ENCODE measurements around the gene GPC6.

GPC6 gene

DNA sequence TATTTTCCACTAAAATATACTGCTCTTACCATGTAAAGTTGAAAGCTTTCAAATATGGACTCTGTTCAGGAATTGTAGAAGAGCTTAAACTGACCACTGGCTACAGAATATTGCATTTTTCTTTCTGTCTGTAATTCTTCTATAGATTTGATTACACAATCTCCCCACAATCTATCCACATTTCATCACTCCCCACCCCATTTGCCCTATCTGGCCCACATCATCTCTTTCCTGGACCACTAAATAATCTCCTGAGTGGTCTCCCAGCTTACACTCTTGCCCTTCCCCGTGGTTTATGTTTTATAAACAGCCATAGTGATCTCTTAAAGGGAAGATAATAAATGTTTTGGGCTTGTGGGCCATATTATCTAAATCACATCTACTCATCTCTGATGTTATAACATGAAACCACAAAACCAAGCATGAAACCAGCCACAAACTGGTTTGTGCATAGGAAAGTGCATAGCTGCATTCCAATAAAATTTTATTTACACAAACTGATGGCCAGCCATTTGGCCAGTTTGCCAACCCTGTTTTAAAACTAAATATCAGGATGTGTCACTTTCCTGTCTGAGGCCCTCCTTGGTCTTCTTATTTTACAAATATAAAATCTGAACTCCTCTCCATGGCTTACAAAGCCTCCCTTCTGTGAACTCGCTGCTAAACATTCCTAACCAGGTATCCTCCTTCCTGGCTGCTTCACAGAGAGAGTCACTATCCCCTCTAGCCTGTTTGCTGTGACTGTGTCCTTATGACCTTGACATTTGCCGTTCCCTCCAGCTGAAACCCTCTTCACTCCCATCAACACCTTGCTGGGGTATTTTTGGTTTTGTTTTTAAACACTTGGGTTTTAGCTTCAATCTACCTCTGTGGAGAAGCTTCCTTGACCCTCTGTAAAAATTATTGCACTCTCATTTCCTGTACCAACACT is 500.9 kb downstream of the GPC6 start:
- no peak for DNase-seq (ENCODE audit: low read depth in 1 of 2, low spot score in 1 of 2)

DNA sequence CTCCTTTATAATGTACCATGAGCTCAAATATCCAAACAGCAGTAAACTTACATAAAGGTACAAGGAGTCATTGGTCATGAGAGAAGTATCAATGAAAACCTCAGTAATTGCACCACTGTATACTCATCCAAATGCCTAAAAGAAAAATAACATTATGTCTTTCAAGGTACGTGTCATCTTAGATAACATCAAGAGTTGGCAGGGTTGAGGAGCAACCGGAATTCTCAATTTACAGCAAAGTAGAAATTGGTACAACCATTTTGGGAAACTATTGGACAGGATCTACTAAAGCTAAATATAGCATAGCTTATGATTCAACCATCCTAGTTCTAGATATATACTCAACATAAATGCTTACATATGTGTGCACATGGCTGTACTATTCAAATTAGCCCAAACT is 502.8 kb downstream of the GPC6 start:
- DNase-seq (ENCODE audit: low read depth in 1 of 2, low spot score in 1 of 2): no peak

DNA sequence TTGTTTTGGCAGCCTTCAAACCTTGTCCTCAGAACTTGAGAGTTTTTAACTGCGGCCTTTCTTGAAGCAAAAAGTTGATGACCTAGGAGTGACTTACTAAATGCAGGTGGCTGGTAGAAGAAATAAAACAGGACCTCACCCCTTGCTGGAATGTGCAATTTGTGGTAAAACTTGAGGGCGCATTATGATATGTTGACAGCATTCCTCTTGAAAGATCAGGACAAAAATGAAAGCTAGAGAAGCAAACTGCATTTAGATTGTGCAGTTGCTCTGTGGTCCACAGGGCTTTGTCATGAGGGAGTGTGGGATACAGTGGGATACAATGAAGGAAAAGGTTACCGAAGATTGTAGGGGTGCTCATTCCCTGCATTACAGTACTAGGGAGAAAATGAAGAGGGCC is 504.2 kb downstream of the GPC6 start:
- DNase-seq (ENCODE audit: low read depth in 1 of 2, low spot score in 1 of 2): no peak

DNA sequence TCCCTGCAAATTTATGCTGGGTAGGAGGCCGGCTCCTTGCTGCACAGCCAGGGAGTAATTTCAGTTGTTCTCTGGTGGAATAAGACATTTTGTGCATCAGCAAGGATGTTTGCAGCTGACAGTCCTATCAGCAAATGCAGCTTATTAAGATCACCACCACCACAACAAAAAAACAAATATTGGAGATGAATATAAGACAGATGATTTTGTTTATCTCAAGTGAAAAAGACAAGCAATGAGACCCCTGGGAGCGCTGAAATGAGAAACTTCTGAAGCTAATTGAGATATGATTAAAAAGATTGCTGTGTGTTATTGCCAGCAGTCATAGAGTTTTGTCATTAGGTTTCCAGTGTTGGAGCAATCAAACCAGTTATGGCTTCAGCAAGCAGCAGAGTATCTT is 505.6 kb downstream of the GPC6 start:
- DNase-seq (ENCODE audit: low read depth in 1 of 2, low spot score in 1 of 2): no peak

DNA sequence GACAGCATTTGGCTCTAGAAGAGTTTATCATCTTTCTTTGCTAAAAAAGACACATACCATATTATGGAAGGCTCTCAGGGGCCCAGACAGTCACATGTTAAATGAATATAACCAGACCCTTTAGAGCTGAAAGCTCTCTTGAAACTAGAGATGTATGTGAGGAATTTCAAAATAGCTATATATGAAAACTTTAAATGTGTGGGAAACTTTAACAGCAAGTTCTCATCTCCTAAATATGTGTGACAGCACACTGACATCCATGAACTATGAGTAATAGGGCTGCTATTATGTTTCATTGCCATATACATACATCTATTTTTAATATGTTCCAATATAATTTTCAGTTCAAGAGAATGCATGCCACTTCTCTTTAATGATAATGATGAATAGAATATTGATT is 509.5 kb downstream of the GPC6 start:
- no peak for DNase-seq (ENCODE audit: low read depth in 1 of 2, low spot score in 1 of 2)

DNA sequence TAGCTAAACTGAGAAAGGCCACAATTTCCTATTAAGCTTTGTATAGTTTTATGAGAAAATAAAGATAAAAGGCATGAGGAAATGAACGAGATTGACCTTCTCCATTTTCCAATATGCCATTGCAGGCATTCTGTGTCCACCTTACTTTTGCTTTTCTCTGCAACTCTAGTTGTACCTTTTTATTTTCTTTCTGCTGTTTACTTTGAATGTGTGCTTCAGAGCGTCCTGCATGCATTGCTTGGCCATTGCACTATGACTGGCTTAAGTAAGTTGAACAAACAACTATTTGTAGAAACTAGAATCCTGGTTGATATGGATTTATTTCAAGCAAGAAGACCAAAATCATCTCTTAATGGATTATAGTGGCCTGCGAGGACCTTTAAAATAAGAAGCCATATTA is 510.3 kb downstream of the GPC6 start:
- no peak for DNase-seq (ENCODE audit: low read depth in 1 of 2, low spot score in 1 of 2)

DNA sequence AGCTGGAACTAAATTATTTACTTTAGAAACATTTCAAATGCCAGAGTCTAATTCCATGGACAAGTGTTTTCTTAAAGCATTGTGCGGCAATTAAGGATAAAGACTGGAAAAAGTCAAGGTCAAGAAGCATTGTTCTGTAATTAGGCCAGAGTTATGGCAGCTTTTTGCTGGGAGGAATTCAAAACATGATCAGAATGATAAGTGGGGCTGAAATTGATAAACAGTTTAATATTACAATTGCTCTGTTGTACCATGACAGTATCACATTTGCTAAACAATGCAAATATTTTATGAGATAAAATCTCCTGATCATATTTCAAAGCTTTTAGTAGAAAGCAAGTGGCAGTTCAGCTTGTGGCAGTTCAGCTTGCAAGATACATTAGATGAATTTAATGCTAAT is 513.7 kb downstream of the GPC6 start:
- DNase-seq (ENCODE audit: low read depth in 1 of 2, low spot score in 1 of 2): no peak

DNA sequence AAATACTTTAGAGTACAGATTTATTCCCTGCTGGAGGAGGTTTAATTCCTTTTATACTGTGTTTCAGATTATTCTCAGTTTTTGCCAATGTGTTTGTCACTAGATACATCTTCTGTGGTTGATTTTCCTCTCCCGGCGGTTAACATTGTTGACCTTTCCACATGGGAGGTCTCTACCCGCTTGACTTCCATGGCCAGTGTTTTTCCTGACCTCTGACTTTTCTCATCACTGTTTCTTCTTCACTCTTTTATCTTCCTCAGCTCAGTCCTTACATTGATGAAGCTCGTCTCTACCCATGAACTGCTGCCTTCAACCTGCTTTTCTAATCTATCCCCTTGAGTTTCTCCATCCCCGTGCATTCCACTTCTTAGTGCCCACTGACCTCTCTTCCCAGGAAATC is 517.4 kb downstream of the GPC6 start:
- DNase-seq (ENCODE audit: low read depth in 1 of 2, low spot score in 1 of 2): no peak

DNA sequence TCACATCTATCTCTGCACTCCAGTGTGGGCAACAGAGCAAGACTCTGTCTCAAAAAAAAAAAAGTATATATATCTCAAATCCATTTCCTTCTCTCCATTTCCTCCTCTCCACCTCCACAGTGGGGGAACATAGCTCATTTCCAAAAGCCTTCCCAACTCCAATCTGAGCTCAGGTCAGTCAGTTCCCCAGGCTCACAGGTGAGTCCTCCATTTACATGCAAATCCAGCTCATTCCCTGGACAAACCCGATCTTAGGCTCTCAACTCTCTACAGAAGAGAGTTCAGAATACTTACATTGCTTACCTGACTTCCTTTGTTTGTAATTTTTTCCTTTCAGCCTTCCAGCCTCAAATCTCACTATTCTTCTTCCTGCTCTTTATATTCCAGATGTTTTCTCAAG is 518.3 kb downstream of the GPC6 start:
- no peak for DNase-seq (ENCODE audit: low read depth in 1 of 2, low spot score in 1 of 2)

DNA sequence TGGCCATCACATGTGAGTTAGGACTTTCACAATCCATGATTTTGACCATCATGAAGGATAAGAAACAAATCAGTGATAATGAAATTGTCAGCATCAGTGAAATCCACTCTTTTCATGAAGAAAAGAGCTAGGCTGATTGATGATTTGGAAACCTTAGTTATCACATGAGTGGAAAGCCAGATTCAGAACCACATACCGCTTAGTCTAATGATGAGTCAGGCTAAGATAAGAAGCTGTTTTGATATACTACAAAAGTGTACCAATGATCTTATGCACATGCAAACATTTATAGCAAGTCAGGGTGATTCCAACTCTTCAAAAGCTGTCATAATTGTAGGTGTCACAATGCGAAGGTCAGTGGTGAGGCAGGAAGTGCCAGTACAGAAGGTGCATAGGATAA is 519.3 kb downstream of the GPC6 start:
- no peak for DNase-seq (ENCODE audit: low read depth in 1 of 2, low spot score in 1 of 2)

DNA sequence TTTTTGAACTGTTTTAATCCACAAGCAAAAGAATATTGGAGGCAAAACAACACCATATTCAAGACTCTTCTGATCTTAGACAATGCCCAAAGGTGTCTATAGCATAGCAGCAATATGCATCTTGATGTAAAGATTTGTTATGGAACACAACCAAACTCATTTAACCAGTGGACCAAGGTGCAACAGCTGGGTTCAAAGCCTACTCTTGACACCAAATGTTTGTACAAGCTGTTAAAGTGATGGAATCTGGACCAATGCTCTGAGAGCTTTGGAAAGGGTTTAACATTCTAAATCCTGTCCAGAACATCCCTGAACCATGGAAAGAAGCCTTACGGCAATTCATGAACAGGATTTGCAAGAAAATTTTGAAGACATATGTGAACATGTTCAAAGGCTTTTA is 520.0 kb downstream of the GPC6 start:
- DNase-seq (ENCODE audit: low read depth in 1 of 2, low spot score in 1 of 2): no peak

DNA sequence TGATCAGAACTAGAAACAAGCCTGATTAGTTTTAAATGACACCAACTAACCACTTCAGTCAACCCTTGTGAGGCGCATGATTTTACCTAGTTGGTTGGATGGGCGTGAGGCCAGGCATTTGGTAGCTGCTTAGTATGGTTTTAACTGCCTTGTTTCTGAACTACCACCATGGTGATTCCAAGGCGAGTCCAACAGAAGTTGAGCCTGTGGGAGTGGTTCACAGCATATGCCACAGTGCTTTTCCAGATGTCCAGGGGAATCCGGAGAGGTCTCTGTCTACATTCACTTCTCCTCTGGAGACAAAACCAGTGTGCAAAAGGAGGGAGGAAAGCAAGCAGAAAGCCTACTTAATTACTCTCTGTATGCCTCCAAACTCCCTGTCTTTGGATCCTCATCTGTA is 524.1 kb downstream of the GPC6 start:
- DNase-seq (ENCODE audit: low read depth in 1 of 2, low spot score in 1 of 2): no peak

DNA sequence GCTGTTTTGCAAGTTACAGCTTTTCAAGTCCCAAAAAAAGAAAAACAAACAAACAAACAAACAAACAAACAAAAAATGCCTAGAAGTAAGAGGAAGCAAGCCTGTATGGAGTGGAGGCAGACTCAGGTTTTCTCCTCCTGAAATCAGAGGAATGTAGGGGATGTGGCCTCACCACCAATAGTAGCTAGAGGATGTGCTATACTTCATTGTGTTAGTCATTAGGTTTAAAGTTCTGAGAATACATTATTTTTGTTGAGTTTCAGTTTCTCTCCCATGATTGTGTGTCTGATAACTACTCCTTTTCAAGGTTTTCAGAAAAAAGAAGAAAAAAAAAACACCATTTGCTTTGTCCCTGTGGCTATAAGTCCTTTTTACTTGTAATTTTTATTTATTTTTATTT is 524.5 kb downstream of the GPC6 start:
- DNase-seq (ENCODE audit: low read depth in 1 of 2, low spot score in 1 of 2): no peak

DNA sequence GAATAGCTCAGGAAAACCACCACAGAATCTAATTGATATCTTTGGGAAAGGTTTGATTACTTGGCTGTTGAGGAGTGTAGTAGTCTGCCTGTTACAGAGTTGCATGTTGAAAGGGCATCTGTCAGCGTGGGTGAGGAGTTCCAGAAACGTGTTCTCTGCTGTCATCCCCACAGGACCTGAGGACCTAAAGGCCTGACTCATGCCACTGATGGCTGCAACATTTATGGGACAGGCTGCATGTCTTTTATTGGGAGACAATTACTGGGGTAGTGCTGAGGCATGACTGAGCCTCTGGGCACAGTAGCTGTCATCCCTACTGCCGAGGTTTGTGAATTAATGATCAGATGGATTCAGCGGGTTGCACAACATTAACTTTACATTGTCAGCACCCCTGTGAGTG is 525.9 kb downstream of the GPC6 start:
- no peak for DNase-seq (ENCODE audit: low read depth in 1 of 2, low spot score in 1 of 2)

DNA sequence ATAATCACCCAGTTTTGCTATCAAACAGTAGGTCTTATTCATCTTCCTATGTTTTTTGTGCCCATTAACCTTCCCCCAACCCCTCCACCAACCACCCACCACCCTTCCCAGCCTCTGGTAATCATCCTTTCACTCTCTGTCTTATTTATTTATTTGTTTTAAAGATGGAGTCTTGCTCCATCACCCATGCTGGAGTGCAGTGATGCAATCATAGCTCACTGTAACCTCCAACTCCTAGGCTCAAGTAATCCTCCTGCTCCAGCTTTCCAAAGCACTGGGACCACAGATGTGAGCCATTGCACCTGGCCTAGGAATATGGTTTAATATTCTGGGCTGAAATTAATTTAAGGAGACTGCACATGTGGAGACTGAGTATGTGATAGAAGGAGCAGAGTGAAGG is 527.0 kb downstream of the GPC6 start:
- no peak for DNase-seq (ENCODE audit: low read depth in 1 of 2, low spot score in 1 of 2)

DNA sequence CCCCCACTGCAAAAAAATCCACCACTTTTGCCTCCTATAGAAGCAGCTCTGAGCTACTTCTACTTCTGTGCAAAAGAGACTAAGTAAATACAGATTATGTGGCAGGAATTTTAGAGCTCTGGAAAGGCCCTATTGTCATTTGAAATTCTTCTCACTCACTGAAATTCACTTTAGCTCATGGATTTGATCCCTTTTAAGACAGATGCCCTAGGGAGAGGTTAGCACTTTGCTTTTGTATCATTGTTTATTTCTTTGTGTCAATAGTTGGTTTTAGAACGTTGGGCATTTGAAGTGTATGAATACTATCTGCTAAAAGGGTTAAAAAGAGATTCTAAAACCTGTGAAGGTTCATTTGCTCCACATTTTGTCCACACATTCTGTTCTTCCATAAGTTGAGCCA is 528.7 kb downstream of the GPC6 start:
- no peak for DNase-seq (ENCODE audit: low read depth in 1 of 2, low spot score in 1 of 2)

DNA sequence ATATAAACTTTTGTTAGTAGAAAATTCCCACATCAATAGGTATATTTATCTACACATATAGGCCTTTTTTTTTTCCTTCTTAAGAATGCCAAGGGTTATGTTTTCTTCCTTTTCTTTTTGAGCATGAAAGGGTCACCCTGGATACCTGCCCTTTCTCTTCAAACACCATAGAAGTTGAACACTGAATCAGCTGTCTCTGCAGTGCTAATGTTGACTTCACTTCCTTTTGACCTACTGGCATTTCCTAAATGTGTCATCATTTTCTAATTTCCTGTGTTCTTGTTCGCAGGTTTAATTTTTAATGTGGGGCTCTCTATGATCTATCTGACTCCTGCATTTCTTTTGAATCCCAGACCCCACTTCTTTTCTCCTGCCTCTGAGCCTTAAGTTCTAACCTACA is 532.0 kb downstream of the GPC6 start:
- no peak for DNase-seq (ENCODE audit: low read depth in 1 of 2, low spot score in 1 of 2)

DNA sequence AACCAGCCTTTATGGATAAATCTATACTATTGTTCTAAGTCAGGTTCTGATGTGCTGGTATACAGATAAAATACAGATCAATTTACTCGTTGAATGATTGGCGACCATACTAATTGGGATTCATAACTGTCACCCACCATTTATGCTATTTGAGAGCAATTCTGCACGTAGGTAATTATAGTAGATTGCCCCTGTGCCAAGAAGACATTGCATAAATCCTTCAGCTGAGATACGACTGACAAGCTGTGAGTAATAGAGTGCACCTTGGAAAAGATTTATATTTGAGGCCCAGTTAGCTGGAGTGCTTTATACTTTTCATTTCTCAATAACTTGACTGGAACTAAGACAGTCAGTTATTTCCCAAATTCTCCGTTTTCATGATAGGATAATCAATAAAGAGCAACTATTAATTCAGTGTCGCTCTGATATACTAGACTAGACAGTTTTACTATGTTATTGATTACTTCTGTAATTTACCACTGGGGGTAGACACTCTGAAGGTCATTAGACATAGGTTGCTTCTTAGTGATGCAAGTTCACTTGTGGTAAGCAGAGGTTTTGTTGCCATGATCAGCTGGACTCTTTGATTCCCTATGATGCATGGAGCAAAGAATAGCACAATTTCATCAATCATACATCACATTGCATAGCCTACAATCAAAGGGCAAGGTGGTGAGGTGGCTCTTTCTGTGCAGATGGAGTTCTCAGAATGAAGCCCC is 536.3 kb downstream of the GPC6 start:
- no peak for DNase-seq (ENCODE audit: low read depth in 1 of 2, low spot score in 1 of 2)

DNA sequence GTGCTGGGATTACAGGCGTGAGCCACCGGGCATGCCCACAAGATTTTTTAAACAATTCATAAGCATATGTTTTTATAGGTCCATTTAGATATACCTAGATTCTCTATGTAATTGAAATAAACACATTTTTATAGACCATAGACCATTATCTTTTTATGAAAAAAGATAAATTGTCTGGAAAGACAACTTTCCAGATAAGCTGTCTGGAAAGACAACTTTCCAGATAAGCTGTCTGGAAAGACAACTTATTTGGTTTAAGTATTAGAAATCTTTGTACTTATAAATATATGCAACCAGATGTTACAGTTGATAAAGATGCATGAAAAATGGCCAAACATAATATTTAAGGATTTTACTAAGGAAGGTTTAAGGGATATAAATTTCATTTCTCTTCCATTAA is 538.5 kb downstream of the GPC6 start:
- DNase-seq (ENCODE audit: low read depth in 1 of 2, low spot score in 1 of 2): no peak

DNA sequence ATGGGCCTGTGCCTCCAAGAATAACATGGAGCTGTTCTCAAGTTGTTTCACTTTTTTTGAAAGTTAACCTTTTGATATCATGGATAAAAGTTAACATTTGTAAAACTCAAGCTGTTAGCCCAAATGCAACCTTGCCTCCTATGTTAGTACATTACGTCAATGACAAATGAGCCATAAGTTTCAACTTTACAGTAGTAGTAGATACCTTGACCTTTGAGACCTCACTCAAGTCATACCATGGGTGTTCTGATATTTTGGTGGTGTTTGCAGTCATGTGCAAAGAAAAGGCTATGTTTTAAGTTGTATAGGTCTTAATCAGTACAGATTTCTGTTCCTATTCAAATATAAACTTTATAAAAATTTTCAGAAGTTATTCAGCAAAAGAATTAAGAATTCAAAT is 539.2 kb downstream of the GPC6 start:
- DNase-seq (ENCODE audit: low read depth in 1 of 2, low spot score in 1 of 2): no peak

DNA sequence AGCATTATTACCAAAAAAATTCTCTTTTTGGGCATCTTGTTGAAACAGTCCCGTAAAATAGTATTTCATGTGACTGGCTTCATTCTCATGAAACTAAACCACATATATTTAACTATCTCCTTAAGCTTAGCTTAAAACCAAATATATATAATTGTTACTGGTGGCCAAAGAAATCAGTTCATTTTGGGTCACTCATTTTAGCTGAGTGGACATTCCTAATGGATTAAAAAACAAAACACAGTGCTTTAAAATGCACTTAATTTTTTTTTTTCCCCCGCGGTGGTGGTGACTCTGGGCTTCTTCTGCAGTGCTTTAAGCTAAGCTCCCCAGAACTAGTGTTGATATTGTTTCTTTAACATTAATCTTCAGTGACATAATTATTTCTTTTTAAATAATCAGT is 540.1 kb downstream of the GPC6 start:
- DNase-seq (ENCODE audit: low read depth in 1 of 2, low spot score in 1 of 2): no peak

DNA sequence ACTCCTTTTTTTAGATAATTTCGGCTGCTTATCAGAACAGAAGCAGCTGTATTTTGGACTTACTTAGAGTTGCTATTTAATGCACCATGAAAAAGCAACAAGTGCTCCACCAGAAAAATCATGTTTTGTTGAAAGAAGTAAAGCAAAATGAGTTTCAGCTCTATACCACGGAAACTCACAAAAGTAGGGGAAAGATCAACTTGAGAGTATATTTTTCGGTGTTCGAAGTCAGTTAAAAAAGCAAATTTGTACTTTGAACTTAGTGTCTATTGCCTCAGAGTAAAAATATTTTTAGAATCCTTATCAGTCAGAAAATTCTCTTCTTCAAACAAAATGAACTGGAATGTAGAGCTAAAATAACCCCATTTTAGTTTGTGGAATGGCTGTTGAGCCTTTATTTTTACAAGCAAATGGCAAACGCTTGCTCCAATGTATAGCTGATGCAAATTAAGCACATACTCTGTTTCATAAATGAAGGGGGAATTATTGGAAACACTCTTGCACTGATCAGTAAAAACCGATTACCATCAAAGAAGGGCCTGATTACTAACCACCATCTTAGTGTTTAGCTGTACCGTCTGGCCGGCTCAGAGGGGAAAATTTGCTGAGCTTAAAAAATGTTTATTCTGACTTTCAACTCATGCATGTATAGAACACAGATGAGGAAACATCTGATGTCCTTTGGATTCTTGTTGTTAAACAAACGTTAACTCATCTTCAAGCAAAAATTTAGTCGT is 540.7 kb downstream of the GPC6 start:
- DNase-seq (ENCODE audit: low read depth in 1 of 2, low spot score in 1 of 2): no peak
